SU-DHL-6 (cell line): ENCODE data around the gene SNRPB2.

Source experiments
- CTCF ChIP-seq: fragments of 200-600 bp; sonication (generic); IDR thresholded peaks from one replicate; pipeline ENCODE4 v1.5.1; 2017; ENCODE audit warnings: antibody characterized with exemption, mild to moderate bottlenecking, low read length, moderate library complexity; ENCODE audit not compliant: insufficient read depth, poor library complexity, severe bottlenecking
- EZH2phosphoT487 ChIP-seq: fragments of 200-600 bp; sonication (generic), shearing (Covaris generic); conservative IDR thresholded peaks from 2 replicates; pipeline ENCODE4 v1.6.1; 2018; ENCODE audit warnings: mild to moderate bottlenecking, antibody characterized with exemption, low read length, moderate library complexity, mixed read lengths

DNA sequence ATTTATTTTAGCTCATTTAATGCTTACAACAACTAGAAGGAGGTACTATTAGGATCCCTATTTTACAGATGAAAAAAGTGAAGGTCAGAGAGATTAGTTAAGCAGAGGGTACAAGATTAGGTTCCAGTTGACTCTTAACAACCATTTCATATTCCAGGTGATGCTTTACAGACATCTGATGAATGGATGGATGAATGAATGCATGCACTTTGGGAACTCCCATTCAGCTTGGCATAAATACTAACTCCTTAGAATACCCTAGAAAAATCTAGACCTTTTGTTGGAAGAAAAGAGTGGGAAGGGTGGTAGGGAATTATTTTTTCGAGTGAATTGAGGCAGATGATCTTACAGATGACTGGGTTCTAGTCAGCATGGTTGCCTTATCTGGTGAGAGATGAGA, 746 bp upstream of the SNRPB2 start:
- TF ChIP-seq CTCF (no peak), EZH2phosphoT487 (no peak)
